AG09319 (cell line): ENCODE data around the gene KCND2.
"Not testable (repeated sequence)": the region's sequence is repeated elsewhere in the genome, so short reads cannot be mapped to it uniquely, and the experiment has no call there.

Experiments used
- DNase-seq: peaks from one replicate; pipeline ENCODE4 v3.0.0-alpha.2; 2010; ENCODE audit warnings: low read depth; ENCODE audit errors: extremely low read depth
- TF ChIP-seq, protein P1 (sequence below): IDR thresholded peaks from 2 replicates; pipeline ENCODE4 v1.5.1; 2011; ENCODE audit warnings: low read depth, mild to moderate bottlenecking, inconsistent platforms, low read length, moderate library complexity

KCND2 gene

DNA sequence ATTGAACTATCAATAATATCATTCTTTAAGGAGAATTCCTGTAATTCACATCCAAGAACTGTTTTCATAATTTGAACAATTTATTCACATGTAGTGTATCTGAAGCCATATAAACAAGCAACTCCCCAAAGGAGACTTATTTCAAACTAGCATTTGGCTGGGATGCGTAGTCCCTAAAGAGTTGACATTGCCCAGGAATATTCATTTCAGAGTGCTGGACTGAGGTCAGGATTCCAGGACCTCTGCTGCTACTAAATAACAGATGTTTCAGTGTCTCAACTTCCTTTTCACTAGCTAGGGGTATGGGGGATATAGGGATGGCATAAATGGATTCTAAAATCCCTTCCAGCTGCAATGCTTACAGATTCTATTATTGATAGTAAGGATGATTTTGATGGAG lies 408.0 kb downstream of the KCND2 start:
- no peak for DNase-seq

GRCh38 chr7:120684463-120684862 lies 411.5 kb downstream of the KCND2 start:
- DNase-seq, result no peak
- TF ChIP-seq, protein P1, sequence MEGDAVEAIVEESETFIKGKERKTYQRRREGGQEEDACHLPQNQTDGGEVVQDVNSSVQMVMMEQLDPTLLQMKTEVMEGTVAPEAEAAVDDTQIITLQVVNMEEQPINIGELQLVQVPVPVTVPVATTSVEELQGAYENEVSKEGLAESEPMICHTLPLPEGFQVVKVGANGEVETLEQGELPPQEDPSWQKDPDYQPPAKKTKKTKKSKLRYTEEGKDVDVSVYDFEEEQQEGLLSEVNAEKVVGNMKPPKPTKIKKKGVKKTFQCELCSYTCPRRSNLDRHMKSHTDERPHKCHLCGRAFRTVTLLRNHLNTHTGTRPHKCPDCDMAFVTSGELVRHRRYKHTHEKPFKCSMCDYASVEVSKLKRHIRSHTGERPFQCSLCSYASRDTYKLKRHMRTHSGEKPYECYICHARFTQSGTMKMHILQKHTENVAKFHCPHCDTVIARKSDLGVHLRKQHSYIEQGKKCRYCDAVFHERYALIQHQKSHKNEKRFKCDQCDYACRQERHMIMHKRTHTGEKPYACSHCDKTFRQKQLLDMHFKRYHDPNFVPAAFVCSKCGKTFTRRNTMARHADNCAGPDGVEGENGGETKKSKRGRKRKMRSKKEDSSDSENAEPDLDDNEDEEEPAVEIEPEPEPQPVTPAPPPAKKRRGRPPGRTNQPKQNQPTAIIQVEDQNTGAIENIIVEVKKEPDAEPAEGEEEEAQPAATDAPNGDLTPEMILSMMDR, result no peak

More for the DNA sequence above, 408.0 kb downstream of the KCND2 start:
- TF ChIP-seq, protein P1, result no peak

DNA sequence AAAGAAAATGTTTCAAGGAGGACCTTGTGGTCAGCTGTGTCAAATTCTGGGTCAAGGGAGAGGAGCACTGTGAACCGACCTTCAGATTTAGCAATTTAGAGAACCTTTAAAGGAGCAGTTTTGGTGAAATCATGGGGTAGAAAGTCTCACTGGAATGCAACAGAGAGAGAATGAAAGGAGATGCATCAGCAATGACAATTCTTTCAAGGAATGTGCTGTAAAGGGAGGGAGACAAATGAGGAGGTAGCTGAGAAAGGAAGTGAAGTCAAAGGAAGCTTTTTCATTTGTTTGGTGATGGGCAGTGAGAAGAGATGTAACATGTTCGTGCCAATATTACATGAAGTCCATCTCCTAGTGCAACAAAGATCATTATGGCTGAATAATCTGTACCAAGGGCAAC lies 418.9 kb downstream of the KCND2 start:
- no peak for DNase-seq
- TF ChIP-seq, protein P1, result no peak

DNA sequence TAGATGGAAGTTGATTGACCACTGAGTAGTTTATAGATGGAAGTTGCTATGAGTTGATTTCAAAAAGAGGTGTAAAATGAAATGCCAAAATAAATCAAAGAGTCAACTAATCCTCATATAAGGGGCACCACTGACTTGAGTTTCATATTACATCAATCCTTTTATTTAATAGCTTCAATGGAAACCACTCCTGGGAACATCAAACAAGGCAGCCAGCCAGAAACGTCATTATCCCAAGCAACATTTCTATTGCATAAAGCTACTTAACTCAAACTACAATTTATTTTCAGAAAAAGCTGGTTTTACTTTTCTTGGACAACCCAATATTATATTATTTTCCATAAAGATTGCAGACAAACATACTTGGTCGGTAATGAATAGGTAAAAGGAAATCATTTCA lies 422.9 kb downstream of the KCND2 start:
- TF ChIP-seq, protein P1, result no peak

DNA sequence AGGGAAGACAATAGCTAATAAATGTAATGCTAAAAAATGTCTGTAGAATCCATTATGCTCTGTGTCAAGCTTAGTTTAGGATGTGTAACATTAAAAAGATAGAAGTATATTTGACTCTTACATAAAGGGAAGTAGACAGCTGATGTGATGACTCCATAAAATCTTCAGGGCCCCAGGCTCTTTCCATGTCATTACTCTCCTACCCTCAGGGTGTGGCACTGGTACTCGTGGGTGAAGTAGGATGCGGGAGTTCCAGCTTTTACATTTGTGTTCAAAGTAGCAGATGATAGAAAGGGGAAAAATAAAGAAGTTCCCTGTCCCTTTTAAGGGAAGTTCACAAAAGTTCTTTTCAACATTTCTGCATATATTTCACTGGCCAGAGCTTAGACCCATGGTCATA lies 427.8 kb downstream of the KCND2 start:
- TF ChIP-seq, protein P1, result no peak
- no peak for DNase-seq

More for the DNA sequence above, 422.9 kb downstream of the KCND2 start:
- DNase-seq, result no peak

GRCh38 chr7:120702408-120702807 lies 429.4 kb downstream of the KCND2 start:
- not testable (repeated sequence) for DNase-seq

DNA sequence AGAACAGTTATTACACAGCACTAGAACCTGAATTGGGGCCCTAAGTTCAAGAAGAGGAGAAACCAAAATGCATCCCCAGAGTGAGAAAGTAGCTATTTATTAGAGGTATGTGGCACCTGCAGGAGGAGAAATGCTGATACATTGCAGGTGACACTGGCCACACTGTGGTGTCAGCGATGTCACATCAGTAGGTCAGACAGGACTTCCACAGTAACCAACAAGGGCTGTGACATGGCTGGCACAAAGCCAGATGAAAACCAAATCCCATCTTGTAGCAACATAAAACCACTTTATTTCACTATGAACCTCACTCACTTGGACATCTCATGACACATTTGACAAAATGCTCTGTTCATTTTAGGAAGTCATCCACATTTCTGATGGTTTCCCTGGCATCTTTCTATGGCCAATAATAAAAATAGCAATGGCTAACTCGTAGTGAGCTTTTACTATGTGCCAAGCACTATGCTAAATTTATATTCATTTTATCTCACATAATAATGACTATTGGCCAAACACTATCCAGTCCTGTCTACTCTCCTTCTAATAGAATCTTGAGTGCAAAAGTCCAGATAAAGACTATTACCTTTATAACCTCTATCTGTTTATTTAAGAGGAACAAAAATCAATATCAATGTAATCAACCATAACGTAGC lies 430.7 kb downstream of the KCND2 start:
- DNase-seq, result no peak
- TF ChIP-seq, protein P1, result no peak
